ENCODE data around the gene TBC1D22A. TPM values are rescaled to one million over a fixed set of nuclear protein-coding genes. Genes with fewer than 3 reads are reported as not detected.

The TBC1D22A gene
- total and polyA plus RNA-seq, 9 donors: 12.5 to 25.6 (median 18.5) TPM

- peaks cover 25% of the 10 kb centered on the region for H3K4me1 ChIP-seq (ENCODE audit: insufficient read depth)
- TF ChIP-seq EP300 (IDR thresholded peaks at IDR 0.05) (no peak), CTCF (IDR thresholded peaks at IDR 0.05) (no peak), POLR2A (IDR thresholded peaks at IDR 0.05) (no peak)
- no peaks in the 10 kb centered on the region for H3K9me3 ChIP-seq
- no peaks in the 10 kb centered on the region for H3K36me3 ChIP-seq
- 86 to 88% (median 87%) methylated on average over 33 of the region's 33 CpGs for WGBS, 3 donors
- no peak overlapping the region for H3K27ac ChIP-seq
- H3K27me3 ChIP-seq: no peaks in the 10 kb centered on the region
- peak in 3 of 5 donors; percentile 33 to 60 (median 35) for DNase-seq
- H3K4me3 ChIP-seq: no peak overlapping the region
- intact Hi-C loops (cut with DNase I): no loop called here
Observed at GRCh38 chr22:47199261-47199978, 437.0 kb downstream of the TBC1D22A start.

GRCh38 chr22:47199979-47200272 is 437.5 kb downstream of the TBC1D22A start:
- H3K27me3 ChIP-seq: no peaks in the 10 kb centered on the region
- DNase-seq: no peak
- intact Hi-C loops (cut with DNase I): no loop called here
- no peaks in the 10 kb centered on the region for H3K9me3 ChIP-seq
- H3K4me1 ChIP-seq (ENCODE audit: insufficient read depth): peaks cover 25% of the 10 kb centered on the region
- TF ChIP-seq POLR2A (IDR thresholded peaks at IDR 0.05) (no peak), CTCF (IDR thresholded peaks at IDR 0.05) (no peak), EP300 (IDR thresholded peaks at IDR 0.05) (no peak)
- no peak overlapping the region for H3K4me3 ChIP-seq
- peak overlapping the region in 1 of 2 donors; percentile 1 for H3K27ac ChIP-seq
- H3K36me3 ChIP-seq: no peaks in the 10 kb centered on the region
- WGBS, 3 donors: 31 to 39% (median 31%) methylated on average over 10 of the region's 10 CpGs

- H3K27me3 ChIP-seq: no peaks in the 10 kb centered on the region
- peak overlapping the region in 1 of 2 donors; percentile 39 for H3K27ac ChIP-seq
- intact Hi-C loops (cut with DNase I): no loop called here
- WGBS, 3 donors: 5 to 13% (median 7%) methylated on average over 25 of the region's 25 CpGs
- no peaks in the 10 kb centered on the region for H3K36me3 ChIP-seq
- peak; percentile 67 to 90 (median 76) for DNase-seq
- no peaks in the 10 kb centered on the region for H3K9me3 ChIP-seq
- no peak overlapping the region for H3K4me3 ChIP-seq
- peaks cover 25% of the 10 kb centered on the region for H3K4me1 ChIP-seq (ENCODE audit: insufficient read depth)
- TF ChIP-seq CTCF (IDR thresholded peaks at IDR 0.05) (peak in 1 of 3 donors; percentile 7), POLR2A (IDR thresholded peaks at IDR 0.05) (no peak)
Observed at GRCh38 chr22:47200273-47201051, 438.0 kb downstream of the TBC1D22A start.

GRCh38 chr22:47201186-47201995 is 438.9 kb downstream of the TBC1D22A start:
- H3K36me3 ChIP-seq: no peaks in the 10 kb centered on the region
- H3K9me3 ChIP-seq: no peaks in the 10 kb centered on the region
- peak overlapping the region in 1 of 2 donors; percentile 39 for H3K27ac ChIP-seq
- TF ChIP-seq POLR2A (IDR thresholded peaks at IDR 0.05) (no peak), EP300 (IDR thresholded peaks at IDR 0.05) (no peak), CTCF (IDR thresholded peaks at IDR 0.05) (no peak)
- intact Hi-C loops (cut with DNase I): no loop called here
- H3K4me1 ChIP-seq (ENCODE audit: insufficient read depth): peaks cover 25% of the 10 kb centered on the region
- H3K4me3 ChIP-seq: no peak overlapping the region
- peak in 3 of 5 donors; percentile 13 to 48 (median 25) for DNase-seq
- no peaks in the 10 kb centered on the region for H3K27me3 ChIP-seq
- 51 to 72% (median 56%) methylated on average over 15 of the region's 15 CpGs for WGBS, 3 donors

Measured in ovary (tissue), 9 donors.